Neural progenitor cell (in vitro differentiated cells): Measurements from ENCODE around the gene EXOC4. TPM values are rescaled to one million over a fixed set of nuclear protein-coding genes. Genes with fewer than 3 reads are reported as not detected.

Experiments used
- DNase-seq: peaks from one replicate; pipeline ENCODE4 v3.0.0-alpha.2; 2016; ENCODE audit warnings: low spot score
- H2AFZ ChIP-seq: fragments of 200-600 bp; sonication (generic); replicated peaks from 2 replicates; pipeline ENCODE4 v1.6.1; 2016; ENCODE audit warnings: antibody characterized with exemption
- H3F3A ChIP-seq: fragments of 200-600 bp; sonication (generic); 2 replicates; pipeline ENCODE4 v1.6.1; 2016; ENCODE audit warnings: antibody characterized with exemption, low read depth
- H3K27ac ChIP-seq: fragments of 200-600 bp; sonication (generic); 2 replicates; pipeline ENCODE4 v1.5.1; 2016; ENCODE audit warnings: mild to moderate bottlenecking
- H3K27me3 ChIP-seq: fragments of 200-600 bp; sonication (generic); 2 replicates; pipeline ENCODE4 v1.6.1; 2016; ENCODE audit warnings: mild to moderate bottlenecking, moderate library complexity
- H3K36me3 ChIP-seq: fragments of 200-600 bp; sonication (generic); 2 replicates; pipeline ENCODE4 v1.5.1; 2016
- H3K4me1 ChIP-seq: fragments of 200-600 bp; sonication (generic); 2 replicates; pipeline ENCODE4 v1.6.1; 2016; ENCODE audit warnings: mixed run types
- H3K4me2 ChIP-seq: fragments of 200-600 bp; sonication (generic); 2 replicates; pipeline ENCODE4 v1.6.1; 2016
- H3K4me3 ChIP-seq: fragments of 200-600 bp; sonication (generic); 2 replicates; pipeline ENCODE4 v1.5.1; 2016
- H3K79me2 ChIP-seq: fragments of 200-600 bp; sonication (generic); 2 replicates; pipeline ENCODE4 v1.6.1; 2016; ENCODE audit warnings: low read depth
- H3K9ac ChIP-seq: fragments of 200-600 bp; sonication (generic); 2 replicates; pipeline ENCODE4 v1.6.1; 2016
- H3K9me3 ChIP-seq: fragments of 200-600 bp; sonication (generic); 2 replicates; pipeline ENCODE4 v1.5.1; 2016; ENCODE audit warnings: low read depth
- H4K20me1 ChIP-seq: fragments of 200-600 bp; sonication (generic); 2 replicates; pipeline ENCODE4 v1.6.1; 2016; ENCODE audit warnings: low read depth
- H3K27ac Mint-ChIP-seq: 3 replicates; pipeline ENCODE4 v1.8.0; 2021; ENCODE audit warnings: mixed read lengths
- H3K27me3 Mint-ChIP-seq: 2 replicates; pipeline ENCODE4 v1.8.0; 2022; ENCODE audit warnings: low read depth, mild to moderate bottlenecking, inconsistent platforms, moderate library complexity, mixed read lengths; ENCODE audit not compliant: insufficient read depth
- H3K36me3 Mint-ChIP-seq: 3 replicates; pipeline ENCODE4 v1.8.0; 2021; ENCODE audit warnings: mixed read lengths
- H3K4me1 Mint-ChIP-seq: 3 replicates; pipeline ENCODE4 v1.8.0; 2021; ENCODE audit warnings: mixed read lengths
- H3K4me3 Mint-ChIP-seq: 3 replicates; pipeline ENCODE4 v1.8.0; 2021; ENCODE audit warnings: mild to moderate bottlenecking, moderate library complexity, mixed read lengths
- H3K9me3 Mint-ChIP-seq: 3 replicates; pipeline ENCODE4 v1.8.0; 2020; ENCODE audit warnings: mixed read lengths
- EZH2 ChIP-seq: fragments of 200-600 bp; sonication (generic); IDR thresholded peaks from 2 replicates; pipeline ENCODE4 v1.6.1; 2017; ENCODE audit warnings: antibody characterized with exemption, mild to moderate bottlenecking, moderate library complexity
- EZH2phosphoT487 ChIP-seq: fragments of 200-600 bp; sonication (generic); IDR thresholded peaks from 2 replicates; pipeline ENCODE4 v1.6.1; 2017; ENCODE audit warnings: antibody characterized with exemption
- total RNA-seq: library from RNA; depleted of rRNA; stranded (reverse); fragments of >200 nt; gene quantifications from 2 replicates; pipeline ENCODE4 v1.2.3, GENCODE V29; 2015; ENCODE audit warnings: low replicate concordance
- TF ChIP-seq, protein P1 (sequence below): fragments of 200-600 bp; sonication (generic); IDR thresholded peaks from 2 replicates; pipeline ENCODE4 v1.5.1; 2017; ENCODE audit warnings: antibody characterized with exemption, mild to moderate bottlenecking

EXOC4 gene
- total RNA-seq, 1 donor from 2014 or later: 129 TPM

DNA sequence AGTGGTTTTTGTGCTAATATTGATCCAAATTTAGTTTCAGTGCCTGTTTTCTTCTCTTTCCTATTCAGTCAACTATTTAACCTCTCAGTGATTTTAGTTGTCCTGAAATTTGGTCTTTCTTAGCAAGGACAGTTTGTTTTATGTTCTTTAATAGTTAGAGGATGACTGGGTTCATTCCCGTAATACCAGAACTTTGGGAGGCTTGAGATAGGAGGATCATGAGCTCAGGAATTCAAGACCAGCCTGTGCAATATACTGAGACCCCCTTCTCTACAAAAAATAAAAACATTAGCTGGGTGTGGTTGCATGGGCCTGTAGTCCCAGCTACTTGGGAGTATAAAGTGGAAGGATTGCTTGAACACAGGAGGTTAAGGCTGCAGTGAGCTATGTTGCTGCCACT, 148.3 kb downstream of the EXOC4 start:
- H3K4me3 Mint-ChIP-seq: no peak overlapping the region
- TF ChIP-seq EZH2phosphoT487: no peak
- TF ChIP-seq, protein P1, sequence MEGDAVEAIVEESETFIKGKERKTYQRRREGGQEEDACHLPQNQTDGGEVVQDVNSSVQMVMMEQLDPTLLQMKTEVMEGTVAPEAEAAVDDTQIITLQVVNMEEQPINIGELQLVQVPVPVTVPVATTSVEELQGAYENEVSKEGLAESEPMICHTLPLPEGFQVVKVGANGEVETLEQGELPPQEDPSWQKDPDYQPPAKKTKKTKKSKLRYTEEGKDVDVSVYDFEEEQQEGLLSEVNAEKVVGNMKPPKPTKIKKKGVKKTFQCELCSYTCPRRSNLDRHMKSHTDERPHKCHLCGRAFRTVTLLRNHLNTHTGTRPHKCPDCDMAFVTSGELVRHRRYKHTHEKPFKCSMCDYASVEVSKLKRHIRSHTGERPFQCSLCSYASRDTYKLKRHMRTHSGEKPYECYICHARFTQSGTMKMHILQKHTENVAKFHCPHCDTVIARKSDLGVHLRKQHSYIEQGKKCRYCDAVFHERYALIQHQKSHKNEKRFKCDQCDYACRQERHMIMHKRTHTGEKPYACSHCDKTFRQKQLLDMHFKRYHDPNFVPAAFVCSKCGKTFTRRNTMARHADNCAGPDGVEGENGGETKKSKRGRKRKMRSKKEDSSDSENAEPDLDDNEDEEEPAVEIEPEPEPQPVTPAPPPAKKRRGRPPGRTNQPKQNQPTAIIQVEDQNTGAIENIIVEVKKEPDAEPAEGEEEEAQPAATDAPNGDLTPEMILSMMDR: no peak
- TF ChIP-seq EZH2: no peak
- H3K79me2 ChIP-seq: no peaks in the 10 kb centered on the region
- H3K27ac Mint-ChIP-seq: no peak overlapping the region
- H4K20me1 ChIP-seq: no peaks in the 10 kb centered on the region
- peaks cover 2% of the 10 kb centered on the region for H3K27me3 Mint-ChIP-seq
- no peak overlapping the region for H3K27ac ChIP-seq
- no peak for DNase-seq
- H3K4me3 ChIP-seq: no peak overlapping the region
- no peaks in the 10 kb centered on the region for H3F3A ChIP-seq
- H3K4me1 ChIP-seq: no peaks in the 10 kb centered on the region
- H2AFZ ChIP-seq: no peak overlapping the region
- no peaks in the 10 kb centered on the region for H3K9me3 ChIP-seq
- H3K4me1 Mint-ChIP-seq: no peaks in the 10 kb centered on the region
- H3K9me3 Mint-ChIP-seq: no peaks in the 10 kb centered on the region
- no peaks in the 10 kb centered on the region for H3K36me3 ChIP-seq
- no peak overlapping the region for H3K9ac ChIP-seq
- no peaks in the 10 kb centered on the region for H3K27me3 ChIP-seq
- H3K4me2 ChIP-seq: no peak overlapping the region
- H3K36me3 Mint-ChIP-seq: no peaks in the 10 kb centered on the region

DNA sequence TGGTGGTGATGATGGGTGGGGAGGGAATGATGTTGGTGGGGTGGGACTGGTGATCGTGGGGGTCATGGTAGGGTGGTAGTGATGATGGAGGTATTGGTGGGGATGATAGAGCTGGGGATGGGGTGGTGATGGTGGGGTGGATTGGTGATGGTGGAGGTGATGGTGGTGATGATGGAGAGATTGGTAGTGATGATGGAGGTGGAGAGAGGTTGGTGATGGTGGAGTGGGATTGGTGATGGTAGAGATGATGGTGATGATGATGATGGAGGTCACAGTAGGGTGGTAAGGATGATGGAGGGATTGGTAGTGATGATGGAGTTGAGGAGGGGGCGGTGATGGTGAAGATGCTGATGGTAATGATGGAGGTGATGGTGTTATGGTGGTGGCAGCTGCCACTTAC, 155.3 kb downstream of the EXOC4 start:
- Mint-ChIP-seq H3K4me1 (no peaks in the 10 kb centered on the region), H3K36me3 (no peaks in the 10 kb centered on the region), H3K27ac (no peak overlapping the region), H3K27me3 (peaks cover 2% of the 10 kb centered on the region), H3K4me3 (no peak overlapping the region), H3K9me3 (no peaks in the 10 kb centered on the region)
- no peak for TF ChIP-seq EZH2phosphoT487
- TF ChIP-seq, protein P1: no peak
- no peak for TF ChIP-seq EZH2
- Histone ChIP-seq H3K79me2 (no peaks in the 10 kb centered on the region), H3K4me3 (no peak overlapping the region), H4K20me1 (no peaks in the 10 kb centered on the region), H3K36me3 (no peaks in the 10 kb centered on the region), H2AFZ (no peak overlapping the region), H3K27ac (no peak overlapping the region), H3K4me2 (no peak overlapping the region), H3K9ac (no peak overlapping the region), H3F3A (no peaks in the 10 kb centered on the region), H3K4me1 (no peaks in the 10 kb centered on the region), H3K9me3 (no peaks in the 10 kb centered on the region), H3K27me3 (no peaks in the 10 kb centered on the region)
- DNase-seq: no peak

DNA sequence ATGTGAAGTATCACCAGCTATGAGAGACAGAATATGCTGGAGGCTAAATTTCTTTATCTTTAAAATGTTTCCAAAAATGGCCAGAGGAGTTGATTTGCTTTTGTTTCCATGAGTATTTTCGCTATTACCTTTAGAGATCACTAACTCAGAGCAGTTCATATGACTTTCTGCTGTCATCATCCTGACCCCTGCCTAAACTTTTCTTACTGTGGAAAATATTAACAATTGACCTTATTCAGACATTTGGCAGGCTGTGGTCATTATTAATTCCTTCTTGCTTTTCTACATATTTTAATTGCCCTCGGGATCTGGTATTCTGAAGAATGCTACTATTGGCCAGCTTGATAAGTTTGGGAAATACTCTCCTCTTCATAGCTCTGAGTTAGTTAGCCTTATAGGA, 156.5 kb downstream of the EXOC4 start:
- no peak overlapping the region for H3K27ac ChIP-seq
- H4K20me1 ChIP-seq: no peaks in the 10 kb centered on the region
- Mint-ChIP-seq H3K27ac (no peak overlapping the region), H3K9me3 (no peaks in the 10 kb centered on the region), H3K27me3 (no peaks in the 10 kb centered on the region), H3K36me3 (no peaks in the 10 kb centered on the region), H3K4me3 (no peak overlapping the region), H3K4me1 (no peaks in the 10 kb centered on the region)
- TF ChIP-seq, protein P1: no peak
- TF ChIP-seq EZH2: no peak
- no peak overlapping the region for H3K4me3 ChIP-seq
- no peaks in the 10 kb centered on the region for H3F3A ChIP-seq
- no peaks in the 10 kb centered on the region for H3K36me3 ChIP-seq
- H2AFZ ChIP-seq: no peak overlapping the region
- H3K79me2 ChIP-seq: no peaks in the 10 kb centered on the region
- no peaks in the 10 kb centered on the region for H3K27me3 ChIP-seq
- no peak overlapping the region for H3K9ac ChIP-seq
- DNase-seq: no peak
- no peak overlapping the region for H3K4me2 ChIP-seq
- no peaks in the 10 kb centered on the region for H3K4me1 ChIP-seq
- H3K9me3 ChIP-seq: no peaks in the 10 kb centered on the region

DNA sequence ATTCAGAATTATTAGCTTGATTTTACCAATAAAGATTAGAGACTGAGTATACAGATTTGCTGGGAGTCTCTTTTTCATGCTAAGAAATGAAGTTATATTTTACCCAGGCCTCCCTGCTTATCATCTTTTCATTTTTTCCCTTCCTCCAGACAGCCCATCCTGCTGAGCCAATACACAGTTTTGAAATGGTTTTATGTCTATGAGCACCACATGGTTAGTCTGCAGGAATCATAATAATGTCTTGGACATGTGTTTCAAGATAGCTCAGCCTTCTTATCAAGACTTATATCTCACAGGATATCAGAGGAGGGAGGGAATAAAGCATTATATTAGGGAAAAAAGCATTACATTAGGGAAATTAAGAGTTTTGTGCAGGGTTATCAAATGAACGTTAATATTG, 157.1 kb downstream of the EXOC4 start:
- Histone ChIP-seq H3K27ac (no peak overlapping the region), H2AFZ (no peak overlapping the region), H3K9ac (no peak overlapping the region), H3K4me3 (no peak overlapping the region), H3K27me3 (no peaks in the 10 kb centered on the region), H3F3A (no peaks in the 10 kb centered on the region), H3K9me3 (no peaks in the 10 kb centered on the region), H3K4me2 (no peak overlapping the region), H3K4me1 (no peaks in the 10 kb centered on the region), H4K20me1 (no peaks in the 10 kb centered on the region), H3K79me2 (no peaks in the 10 kb centered on the region), H3K36me3 (no peaks in the 10 kb centered on the region)
- Mint-ChIP-seq H3K9me3 (no peaks in the 10 kb centered on the region), H3K36me3 (no peaks in the 10 kb centered on the region), H3K4me1 (no peaks in the 10 kb centered on the region), H3K4me3 (no peak overlapping the region), H3K27me3 (no peaks in the 10 kb centered on the region), H3K27ac (no peak overlapping the region)
- no peak for DNase-seq
- TF ChIP-seq EZH2 (no peak), EZH2phosphoT487 (no peak)
- TF ChIP-seq, protein P1: no peak
